Glomerular endothelial cell (primary cell): ENCODE results near the gene LDLRAD4. TPM values are rescaled to one million over a fixed set of nuclear protein-coding genes. Genes with fewer than 3 reads are reported as not detected.

Experiments used
- DNase-seq: peaks from one replicate; pipeline ENCODE4 v3.0.0-alpha.2; 2011; ENCODE audit warnings: low read depth, low spot score; ENCODE audit errors: extremely low read depth
- total RNA-seq: library from RNA; depleted of rRNA; stranded (reverse); fragments of >200 nt; gene quantifications from 2 replicates; pipeline ENCODE4 v1.2.3, GENCODE V29; 2015

LDLRAD4 gene
- total RNA-seq, 1 donor from 2014 or later: 13.4 TPM

- DNase-seq: no peak
Measured at GRCh38 chr18:13438507-13439056, 220.0 kb downstream of the LDLRAD4 start.

- no peak for DNase-seq
Measured at GRCh38 chr18:13439461-13439860, 220.9 kb downstream of the LDLRAD4 start.

GRCh38 chr18:13440277-13441248 lies 222.0 kb downstream of the LDLRAD4 start:
- DNase-seq: no peak

GRCh38 chr18:13441736-13442135 lies 223.2 kb downstream of the LDLRAD4 start:
- no peak for DNase-seq

- DNase-seq: no peak
Measured at GRCh38 chr18:13442451-13442850, 223.9 kb downstream of the LDLRAD4 start.

- DNase-seq: no peak
Measured at GRCh38 chr18:13443552-13443951, 225.0 kb downstream of the LDLRAD4 start.

GRCh38 chr18:13444430-13445240 lies 226.1 kb downstream of the LDLRAD4 start:
- no peak for DNase-seq

GRCh38 chr18:13445241-13445897 lies 226.8 kb downstream of the LDLRAD4 start:
- DNase-seq: no peak

GRCh38 chr18:13446024-13446423 lies 227.5 kb downstream of the LDLRAD4 start:
- DNase-seq: no peak

GRCh38 chr18:13446610-13447461 lies 228.3 kb downstream of the LDLRAD4 start:
- DNase-seq: no peak

GRCh38 chr18:13447621-13448334 lies 229.2 kb downstream of the LDLRAD4 start:
- DNase-seq: no peak

- DNase-seq: no peak
Measured at GRCh38 chr18:13448335-13448795, 229.8 kb downstream of the LDLRAD4 start.

GRCh38 chr18:13449651-13450050 lies 231.1 kb downstream of the LDLRAD4 start:
- no peak for DNase-seq

- no peak for DNase-seq
Measured at GRCh38 chr18:13450289-13451212, 232.0 kb downstream of the LDLRAD4 start.

- DNase-seq: no peak
Measured at GRCh38 chr18:13451213-13451540, 232.6 kb downstream of the LDLRAD4 start.

- no peak for DNase-seq
Measured at GRCh38 chr18:13451661-13452387, 233.3 kb downstream of the LDLRAD4 start.

- no peak for DNase-seq
Measured at GRCh38 chr18:13452388-13452811, 233.8 kb downstream of the LDLRAD4 start.
